OCI-LY7 (cell line): ENCODE results near the gene BOLA3.
"Not testable (repeated sequence)": the region's sequence is repeated elsewhere in the genome, so short reads cannot be mapped to it uniquely, and the experiment has no call there.

ENCODE experiments used
- CTCF ChIP-seq: fragments of 200-600 bp; sonication (generic); conservative IDR thresholded peaks from 2 replicates; pipeline ENCODE4 v1.5.1; 2014; ENCODE audit warnings: mild to moderate bottlenecking, antibody characterized with exemption, low read length, moderate library complexity, mixed read lengths
- EZH2phosphoT487 ChIP-seq: fragments of 200-600 bp; sonication (generic); IDR thresholded peaks from 2 replicates; pipeline ENCODE4 v1.6.1; 2018; ENCODE audit warnings: low read depth, borderline replicate concordance, mild to moderate bottlenecking, mixed run types, antibody characterized with exemption, low read length, moderate library complexity, mixed read lengths

- TF ChIP-seq CTCF, EZH2phosphoT487: not testable (repeated sequence)
These were observed 39.0 kb upstream of the BOLA3 start for GRCh38 chr2:74186706-74187105.
